GM19240 (cell line): ENCODE results near the gene SPEN.

Experiments
- DNase-seq: peaks from one replicate; pipeline ENCODE4 v3.0.0; 2011; ENCODE audit warnings: low spot score; ENCODE audit not compliant: insufficient read length

The SPEN gene

GRCh38 chr1:15945832-15946448 is 98.4 kb downstream of the SPEN start:
- no peak for DNase-seq

DNA sequence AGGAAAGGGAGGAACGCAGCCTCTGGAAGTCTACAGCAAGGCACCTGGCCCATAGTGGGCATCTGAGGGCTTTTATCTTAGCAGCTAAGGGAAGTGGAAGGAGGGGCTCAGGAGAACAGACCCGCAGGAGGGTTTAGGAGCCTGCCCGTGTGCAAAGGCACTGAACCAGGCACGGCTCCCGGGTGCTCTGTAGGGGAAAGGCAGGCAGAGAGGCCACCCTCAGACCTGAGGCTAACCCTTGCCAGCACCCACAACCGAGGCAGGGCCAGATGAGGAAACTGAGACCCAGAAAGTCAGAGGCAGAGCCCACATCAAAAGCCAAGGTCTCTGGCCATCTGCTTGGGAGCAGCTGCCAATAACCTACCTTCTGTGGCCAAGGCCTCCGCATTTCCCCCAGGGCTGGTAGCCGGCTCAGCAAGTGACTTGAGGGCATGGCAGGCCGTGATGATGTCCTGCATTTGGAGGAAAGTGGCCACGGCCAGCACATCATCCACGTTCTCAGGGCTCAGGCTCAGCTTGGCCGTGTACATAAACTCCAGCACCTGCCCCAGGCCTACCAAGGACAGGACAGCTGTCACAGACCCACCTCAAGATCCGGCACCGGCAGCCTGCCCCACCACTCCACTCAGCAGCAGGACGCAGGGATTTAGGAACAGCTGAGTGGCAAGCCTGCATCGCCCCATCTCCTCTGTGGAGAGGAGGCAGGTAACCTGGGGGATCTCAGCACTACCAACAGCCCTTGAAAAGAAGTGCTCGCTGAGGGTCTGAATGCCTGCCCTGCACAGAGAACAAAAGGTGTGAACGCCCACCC is 99.3 kb downstream of the SPEN start:
- no peak for DNase-seq

- no peak for DNase-seq
Observed at GRCh38 chr1:15947382-15948090, 100.0 kb downstream of the SPEN start.

- DNase-seq = no peak
Observed at GRCh38 chr1:15948091-15948591, 100.6 kb downstream of the SPEN start.

DNA sequence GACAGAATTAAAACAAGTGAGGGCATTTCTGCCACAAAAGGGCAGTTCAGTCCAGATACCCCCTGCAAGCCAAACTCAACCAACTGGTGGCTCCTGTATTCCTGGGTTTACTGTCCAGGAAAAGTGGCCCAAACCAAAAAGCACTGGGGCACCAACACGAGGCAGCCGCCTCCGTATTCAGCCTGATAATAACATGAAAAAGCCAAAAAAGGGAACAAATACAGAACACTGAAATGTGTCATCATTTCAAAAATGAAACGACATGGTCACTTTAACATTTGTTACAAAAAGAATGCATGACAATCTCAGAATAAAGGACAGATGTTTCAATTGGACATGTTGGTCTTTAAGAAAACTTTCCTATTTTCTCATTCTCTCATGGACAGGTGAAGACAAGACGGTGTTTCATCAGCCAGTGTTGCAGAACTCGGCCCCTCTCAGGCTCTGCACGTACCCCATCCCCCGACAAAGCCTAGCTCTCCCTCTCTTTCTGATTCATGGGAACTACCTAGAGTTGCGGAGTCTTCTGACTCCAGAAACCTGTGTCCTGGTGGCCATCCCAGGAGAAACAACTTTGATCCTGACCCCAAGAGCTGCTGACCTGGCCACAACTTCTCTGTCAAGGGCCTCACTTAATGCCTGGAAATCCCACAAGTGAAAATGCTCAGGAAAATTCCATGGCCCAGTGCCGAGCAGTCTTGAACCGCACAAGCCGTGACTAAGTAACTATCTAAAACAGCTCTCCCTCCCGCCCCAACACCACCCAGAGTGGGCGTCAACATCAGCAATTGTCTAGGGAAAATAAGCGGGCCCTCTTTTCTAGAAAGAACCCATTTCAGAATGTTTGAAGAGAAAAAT is 101.3 kb downstream of the SPEN start:
- DNase-seq = no peak

DNA sequence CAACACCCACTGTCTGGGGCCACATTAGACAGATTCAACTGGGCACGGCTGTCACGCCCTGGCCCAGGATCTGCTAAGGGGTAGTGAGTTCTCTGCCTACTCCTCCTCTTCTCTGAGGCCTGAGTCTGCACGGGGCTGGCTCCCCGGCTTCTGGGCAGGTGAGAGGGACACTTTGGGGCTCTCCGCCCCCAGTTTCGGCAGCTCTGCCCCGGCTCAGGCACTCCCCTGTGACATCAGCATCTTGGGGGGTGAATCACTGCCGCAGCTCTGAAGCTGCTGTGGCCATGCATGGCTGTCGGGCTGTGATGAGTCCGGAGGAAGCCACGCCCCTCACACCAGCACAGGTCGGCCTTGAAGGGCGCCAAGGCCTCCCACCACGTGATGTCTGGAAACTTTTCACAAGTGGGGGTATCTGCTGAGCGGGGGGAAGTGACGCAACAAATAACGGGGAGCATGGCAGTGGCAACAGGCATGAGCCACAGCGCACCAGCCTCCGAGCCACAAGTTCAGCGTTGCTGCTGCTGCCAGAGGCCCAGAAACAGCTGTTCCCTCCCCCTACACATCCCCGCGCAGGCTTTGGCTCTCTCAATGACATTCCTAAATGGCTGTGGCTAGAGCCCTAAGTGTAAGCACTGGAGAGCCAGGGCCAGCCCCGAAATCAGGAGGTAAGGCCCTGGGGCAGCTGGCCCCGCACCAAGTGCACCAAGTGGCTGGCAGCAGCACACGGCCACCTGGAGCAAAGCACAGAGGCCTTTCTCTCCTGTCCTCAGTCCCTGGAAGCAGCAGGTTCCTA is 102.1 kb downstream of the SPEN start:
- DNase-seq = peak; percentile 88

DNA sequence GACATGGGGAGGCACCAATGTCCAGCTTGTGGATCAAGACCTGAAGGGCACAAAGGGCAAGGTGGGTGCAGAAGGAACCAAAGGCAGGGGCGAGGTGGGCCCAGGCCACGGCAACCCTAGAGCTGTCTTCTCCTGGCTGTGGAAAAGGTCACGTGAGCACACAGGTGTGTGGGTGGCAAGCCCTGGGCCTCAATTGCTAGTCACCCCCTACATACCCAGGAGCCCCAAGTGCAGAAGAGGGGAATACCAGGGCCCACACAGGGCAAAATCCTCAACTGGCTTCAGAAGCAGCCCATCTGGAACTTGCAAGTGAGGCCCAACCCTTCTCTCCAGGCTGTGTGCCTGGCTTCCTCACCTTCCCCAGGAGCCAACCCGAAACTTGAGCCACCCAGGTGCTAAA is 102.8 kb downstream of the SPEN start:
- no peak for DNase-seq

- DNase-seq = no peak
Observed at GRCh38 chr1:15950763-15951295, 103.3 kb downstream of the SPEN start.

DNA sequence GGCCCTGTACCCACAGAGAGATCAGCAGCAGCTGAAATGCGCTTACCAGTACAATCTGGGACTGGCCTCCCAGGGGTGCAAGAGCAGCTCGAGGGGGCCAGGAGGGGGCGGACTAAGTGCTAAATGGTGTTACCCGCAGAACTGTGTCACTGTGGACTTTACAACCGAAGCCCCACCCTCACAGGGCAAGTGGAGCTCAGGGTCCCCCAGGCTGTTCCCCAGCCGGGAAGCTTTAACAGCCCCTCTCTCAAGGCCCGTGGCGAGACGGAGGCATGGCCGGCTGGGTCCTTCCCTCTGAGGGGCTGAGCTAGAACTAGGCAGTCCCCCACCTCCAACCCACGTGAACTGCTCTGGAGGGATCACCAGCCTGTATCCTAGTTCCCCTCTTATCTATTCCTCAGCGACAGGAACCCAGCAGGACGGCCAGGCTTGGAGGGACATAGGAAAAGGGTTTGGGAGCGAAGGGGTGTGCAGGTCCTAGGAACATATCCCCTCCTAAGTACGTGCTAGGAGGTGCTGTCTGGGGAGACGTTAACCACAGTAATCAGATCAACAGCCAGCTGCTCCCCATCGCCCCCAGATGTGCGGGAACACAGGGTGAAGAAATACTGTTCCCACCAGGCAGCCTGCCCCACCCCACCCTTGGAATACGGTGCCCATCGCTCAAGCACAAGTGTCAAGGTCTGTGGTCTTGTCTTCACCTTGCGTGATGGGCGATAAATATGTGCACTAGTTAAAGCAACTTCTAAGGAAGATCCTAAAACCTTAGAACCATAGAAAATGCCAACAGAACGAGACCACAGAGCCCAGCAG is 104.0 kb downstream of the SPEN start:
- DNase-seq = no peak

- no peak for DNase-seq
Observed at GRCh38 chr1:15952317-15953258, 105.1 kb downstream of the SPEN start.

- DNase-seq = no peak
Observed at GRCh38 chr1:15953294-15953771, 105.8 kb downstream of the SPEN start.

- no peak for DNase-seq
Observed at GRCh38 chr1:15953791-15954241, 106.3 kb downstream of the SPEN start.

- no peak for DNase-seq
Observed at GRCh38 chr1:15954316-15954715, 106.8 kb downstream of the SPEN start.

DNA sequence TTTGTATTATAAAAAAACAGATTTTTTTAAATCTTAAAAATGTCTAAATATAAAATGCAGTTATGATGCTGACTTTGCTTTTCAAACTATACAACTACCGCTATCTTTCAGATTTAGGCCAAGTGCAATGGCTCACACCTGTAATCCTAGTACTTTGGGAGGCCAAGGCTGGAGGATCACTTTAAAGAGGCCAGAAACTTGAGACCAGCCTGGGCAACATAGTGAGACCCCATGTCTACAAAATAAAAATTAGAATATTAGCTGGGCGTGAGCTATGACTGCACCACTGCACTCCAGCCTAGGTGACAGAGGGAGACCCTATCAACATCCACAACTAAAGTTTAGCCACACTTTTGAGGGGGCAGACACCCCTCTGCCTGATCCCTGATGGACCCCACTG is 108.0 kb downstream of the SPEN start:
- DNase-seq = no peak

GRCh38 chr1:15956150-15956549 is 108.6 kb downstream of the SPEN start:
- no peak for DNase-seq

- no peak for DNase-seq
Observed at GRCh38 chr1:15957221-15958095, 110.0 kb downstream of the SPEN start.

GRCh38 chr1:15958111-15958510 is 110.6 kb downstream of the SPEN start:
- no peak for DNase-seq
